ENCODE data around the gene MAPK14.

The MAPK14 gene

GRCh38 chr6:36150283-36150682 is 122.7 kb downstream of the MAPK14 start:
- Histone ChIP-seq H3K27me3 (ENCODE audit: insufficient read depth, poor library complexity, severe bottlenecking) (no peaks in the 10 kb centered on the region), H3K27ac (replicated peaks) (no peak overlapping the region), H3K4me3 (replicated peaks; ENCODE audit: insufficient read depth, low read length) (no peak overlapping the region)
- TF ChIP-seq SPI1 (IDR thresholded peaks at IDR 0.05; ENCODE audit: borderline replicate concordance, low read depth) (no peak), REST (IDR thresholded peaks at IDR 0.05; ENCODE audit: insufficient replicate concordance, low read depth) (no peak)
- DNase-seq (ENCODE audit: low read depth in 1 of 2, low spot score in 1 of 2): no peak

- no peak for TF ChIP-seq GABPA (IDR thresholded peaks at IDR 0.05; ENCODE audit: low read depth)
- peak; percentile 65; the same call in 1 of the 2 replicates for TF ChIP-seq SPI1 (IDR thresholded peaks at IDR 0.05; ENCODE audit: borderline replicate concordance, low read depth)
- no peak overlapping the region for H3K27ac ChIP-seq (replicated peaks)
- H3K4me3 ChIP-seq (replicated peaks; ENCODE audit: insufficient read depth, low read length): no peak overlapping the region
- H3K27me3 ChIP-seq (ENCODE audit: insufficient read depth, poor library complexity, severe bottlenecking): no peaks in the 10 kb centered on the region
- DNase-seq (ENCODE audit: low read depth in 1 of 2, low spot score in 1 of 2): no peak
These were observed 126.7 kb downstream of the MAPK14 start for GRCh38 chr6:36154286-36154685.

GRCh38 chr6:36155662-36156061 is 128.1 kb downstream of the MAPK14 start:
- TF ChIP-seq GABPA (IDR thresholded peaks at IDR 0.05; ENCODE audit: low read depth) (no peak), SPI1 (IDR thresholded peaks at IDR 0.05; ENCODE audit: borderline replicate concordance, low read depth) (no peak), CTCF (IDR thresholded peaks at IDR 0.05; ENCODE audit: insufficient read depth, low read length) (no peak)
- H3K27me3 ChIP-seq (ENCODE audit: insufficient read depth, poor library complexity, severe bottlenecking): no peaks in the 10 kb centered on the region
- no peak overlapping the region for H3K27ac ChIP-seq (replicated peaks)
- DNase-seq (ENCODE audit: low read depth in 1 of 2, low spot score in 1 of 2): no peak
- no peak overlapping the region for H3K4me3 ChIP-seq (replicated peaks; ENCODE audit: insufficient read depth, low read length)

- TF ChIP-seq POLR2AphosphoS5 (IDR thresholded peaks at IDR 0.05; ENCODE audit: low read depth) (no peak), CTCF (IDR thresholded peaks at IDR 0.05; ENCODE audit: insufficient read depth, low read length) (no peak), REST (IDR thresholded peaks at IDR 0.05; ENCODE audit: insufficient replicate concordance, low read depth) (no peak), SPI1 (IDR thresholded peaks at IDR 0.05; ENCODE audit: borderline replicate concordance, low read depth) (no peak), GABPA (IDR thresholded peaks at IDR 0.05; ENCODE audit: low read depth) (no peak)
- no peak overlapping the region for H3K4me3 ChIP-seq (replicated peaks; ENCODE audit: insufficient read depth, low read length)
- H3K27ac ChIP-seq (replicated peaks): no peak overlapping the region
- H3K27me3 ChIP-seq (ENCODE audit: insufficient read depth, poor library complexity, severe bottlenecking): no peaks in the 10 kb centered on the region
- no peak for DNase-seq (ENCODE audit: low read depth in 1 of 2, low spot score in 1 of 2)
These were observed 132.6 kb downstream of the MAPK14 start for GRCh38 chr6:36160147-36160760.
